ENCODE results near the gene CD300LG.

CD300LG gene

DNA sequence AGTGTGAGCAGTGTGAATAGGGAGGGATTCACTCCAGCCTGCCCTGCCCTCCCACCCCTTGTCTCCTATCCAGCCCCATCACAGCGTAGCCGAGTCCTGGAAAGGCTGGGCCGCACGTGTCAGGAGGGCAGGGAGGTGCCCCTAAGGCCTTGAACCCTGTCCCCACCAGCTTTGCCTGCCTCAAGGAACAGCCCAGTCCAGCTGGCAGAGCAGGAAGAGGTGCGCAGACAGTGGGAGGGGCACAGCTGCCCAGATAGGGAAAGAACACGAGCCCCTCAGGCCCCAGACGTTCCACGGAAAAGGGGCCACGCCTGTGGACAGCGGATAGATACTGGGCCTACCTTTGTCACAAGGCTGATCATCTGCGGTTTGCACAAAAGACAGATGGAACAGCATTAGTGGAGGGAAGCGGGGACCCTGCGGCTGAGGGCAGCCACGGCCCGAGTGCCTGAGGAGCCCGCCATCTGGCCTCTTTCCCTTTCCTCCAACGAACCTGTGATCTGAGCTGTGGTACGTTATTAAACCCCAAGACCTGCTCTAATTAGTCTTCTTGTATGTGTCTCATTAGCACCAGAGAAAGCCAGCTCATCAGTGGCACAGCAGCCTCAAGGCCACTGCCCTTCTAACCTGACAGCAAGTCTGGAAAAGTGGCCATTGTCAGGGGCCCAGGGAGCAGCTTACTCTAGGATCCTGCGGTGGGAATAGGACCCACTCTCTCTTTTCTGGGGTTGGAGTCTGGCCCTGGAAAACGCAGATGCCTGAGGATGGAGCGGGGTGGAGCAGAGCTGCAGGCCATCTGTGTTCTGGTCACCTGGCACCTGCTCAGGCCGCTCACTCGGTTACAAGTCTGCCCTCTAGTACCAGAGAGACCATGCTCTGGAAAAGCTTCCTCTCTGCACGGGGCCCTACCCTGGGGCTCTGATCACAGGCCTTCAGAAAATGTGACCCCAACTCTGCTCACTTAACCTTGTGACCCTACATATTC, 30.3 kb upstream of the CD300LG start:
- TF ChIP-seq, protein P1, sequence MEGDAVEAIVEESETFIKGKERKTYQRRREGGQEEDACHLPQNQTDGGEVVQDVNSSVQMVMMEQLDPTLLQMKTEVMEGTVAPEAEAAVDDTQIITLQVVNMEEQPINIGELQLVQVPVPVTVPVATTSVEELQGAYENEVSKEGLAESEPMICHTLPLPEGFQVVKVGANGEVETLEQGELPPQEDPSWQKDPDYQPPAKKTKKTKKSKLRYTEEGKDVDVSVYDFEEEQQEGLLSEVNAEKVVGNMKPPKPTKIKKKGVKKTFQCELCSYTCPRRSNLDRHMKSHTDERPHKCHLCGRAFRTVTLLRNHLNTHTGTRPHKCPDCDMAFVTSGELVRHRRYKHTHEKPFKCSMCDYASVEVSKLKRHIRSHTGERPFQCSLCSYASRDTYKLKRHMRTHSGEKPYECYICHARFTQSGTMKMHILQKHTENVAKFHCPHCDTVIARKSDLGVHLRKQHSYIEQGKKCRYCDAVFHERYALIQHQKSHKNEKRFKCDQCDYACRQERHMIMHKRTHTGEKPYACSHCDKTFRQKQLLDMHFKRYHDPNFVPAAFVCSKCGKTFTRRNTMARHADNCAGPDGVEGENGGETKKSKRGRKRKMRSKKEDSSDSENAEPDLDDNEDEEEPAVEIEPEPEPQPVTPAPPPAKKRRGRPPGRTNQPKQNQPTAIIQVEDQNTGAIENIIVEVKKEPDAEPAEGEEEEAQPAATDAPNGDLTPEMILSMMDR (IDR thresholded peaks at IDR 0.05) = no peak

DNA sequence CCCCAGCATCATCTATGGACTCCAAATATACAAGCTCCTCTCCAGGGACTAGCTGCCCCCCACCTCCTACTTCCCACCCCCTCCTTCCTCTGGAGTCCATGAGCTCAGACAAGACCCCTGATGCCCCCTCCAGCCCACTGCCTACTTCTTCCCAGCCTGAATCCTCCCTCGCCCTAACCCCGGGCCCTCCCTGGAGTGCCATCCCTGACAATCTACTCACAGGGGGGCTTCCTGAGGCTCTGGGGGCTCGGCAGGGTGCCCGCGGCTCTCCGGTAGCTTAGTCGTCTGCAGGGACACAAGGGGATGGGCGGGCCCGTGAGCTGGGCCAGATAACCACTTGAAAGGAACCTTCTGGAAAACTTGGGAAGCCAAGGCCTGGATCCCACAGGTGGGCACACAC, 29.1 kb upstream of the CD300LG start:
- TF ChIP-seq, protein P1 (IDR thresholded peaks at IDR 0.05) = no peak

DNA sequence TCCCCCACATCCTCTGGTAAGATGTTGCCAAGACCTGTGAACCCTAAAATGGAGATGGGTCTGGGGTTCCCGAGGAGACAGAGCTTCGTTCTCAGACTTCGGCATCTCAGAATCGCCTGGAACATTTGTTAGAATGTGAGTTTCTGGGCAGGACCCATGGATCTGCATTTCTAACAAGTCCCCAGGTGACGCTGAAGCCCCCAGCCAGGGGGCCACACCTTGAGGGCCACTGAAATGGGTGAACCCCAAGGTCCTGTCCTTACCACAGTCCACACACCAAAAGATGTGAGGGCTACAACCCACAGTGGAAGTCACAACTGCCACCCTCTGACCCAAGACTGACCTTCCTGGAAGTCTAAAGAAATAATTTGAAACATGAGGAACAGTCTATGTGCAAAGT, 28.0 kb upstream of the CD300LG start:
- TF ChIP-seq, protein P1 (IDR thresholded peaks at IDR 0.05) = no peak

DNA sequence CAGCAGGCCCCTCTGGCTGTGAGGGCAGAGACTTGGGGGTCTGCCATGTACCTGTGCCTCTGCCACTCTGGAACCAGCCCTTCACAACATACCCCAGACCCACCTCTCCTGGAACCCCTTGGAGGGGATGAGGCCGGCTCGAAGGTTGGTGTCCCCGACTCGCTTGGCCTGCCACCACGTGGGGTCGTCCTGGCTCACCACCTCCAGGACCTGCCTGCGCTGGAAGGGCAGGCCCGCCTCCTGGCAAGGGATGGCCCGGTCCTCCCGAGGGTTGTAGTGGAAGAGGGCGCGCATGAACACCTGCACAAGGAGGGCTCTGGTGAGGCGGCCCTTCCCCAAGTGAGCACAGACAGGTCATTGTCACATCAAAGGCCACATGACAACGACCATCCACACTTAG, 26.2 kb upstream of the CD300LG start:
- TF ChIP-seq, protein P1 (IDR thresholded peaks at IDR 0.05) = no peak

DNA sequence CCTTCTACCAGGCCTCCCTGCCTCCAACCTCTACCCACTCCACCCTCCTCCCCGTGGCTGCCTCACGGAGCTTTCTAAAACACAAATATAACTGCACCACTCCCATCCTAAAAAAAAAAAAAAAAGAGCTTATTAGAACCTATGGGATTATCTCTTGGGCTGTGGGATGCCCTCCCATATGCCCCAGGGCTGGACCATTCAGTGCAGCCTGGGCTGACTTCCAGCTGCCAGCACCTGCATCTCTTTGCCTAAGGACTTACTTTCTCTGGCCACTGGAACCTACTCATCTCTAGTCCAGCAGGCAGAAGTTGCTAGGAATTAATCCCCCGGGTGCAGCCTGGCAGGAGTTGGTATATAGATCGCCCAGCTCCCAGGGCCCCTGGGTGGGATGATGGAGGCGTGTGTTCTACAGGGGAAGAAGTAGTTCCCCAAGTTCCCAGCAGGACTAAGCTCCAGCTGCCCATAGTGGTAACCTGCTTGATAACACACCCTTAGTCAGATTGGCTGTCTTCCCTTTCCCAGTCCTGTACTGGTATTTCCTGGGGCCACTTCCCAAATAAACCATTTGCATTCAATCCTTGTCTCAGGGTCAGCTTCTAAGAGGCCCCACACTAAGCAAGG, 24.3 kb upstream of the CD300LG start:
- TF ChIP-seq, protein P1 (IDR thresholded peaks at IDR 0.05) = no peak

DNA sequence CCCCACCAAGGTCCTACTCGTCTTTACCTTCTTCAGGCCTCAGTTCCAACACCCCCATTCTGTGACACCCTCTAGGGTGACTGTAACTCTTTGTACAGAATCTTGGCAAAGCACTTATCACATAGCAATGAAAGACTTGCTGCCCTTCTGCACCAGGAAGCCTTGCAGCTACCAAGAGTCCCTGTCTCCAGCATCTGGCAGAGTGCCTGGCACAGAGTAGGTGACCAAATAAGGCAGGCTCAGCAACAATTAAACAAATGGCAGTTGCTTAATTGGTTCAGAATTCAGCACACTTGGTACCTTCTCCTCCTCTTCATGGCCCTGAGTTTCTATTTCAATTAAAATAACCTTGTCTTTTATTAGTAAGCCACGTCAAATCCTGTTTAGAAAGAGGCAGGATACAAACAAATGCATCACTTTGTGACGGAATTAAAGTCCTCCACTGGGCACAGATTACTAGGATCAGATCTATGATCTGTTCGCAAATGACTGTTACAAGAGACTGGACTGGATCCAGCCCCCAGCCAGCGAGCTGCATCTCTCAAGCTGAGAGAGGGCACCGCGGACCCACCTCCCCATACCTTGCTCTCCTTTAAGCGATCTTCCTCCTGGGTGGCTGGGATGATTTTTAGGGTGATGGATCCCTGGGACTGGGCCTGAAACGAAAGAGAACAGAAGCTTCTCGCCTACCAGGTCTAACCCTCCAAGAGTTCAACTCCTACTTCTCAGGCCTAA, 23.5 kb upstream of the CD300LG start:
- TF ChIP-seq, protein P1 (IDR thresholded peaks at IDR 0.05) = no peak

DNA sequence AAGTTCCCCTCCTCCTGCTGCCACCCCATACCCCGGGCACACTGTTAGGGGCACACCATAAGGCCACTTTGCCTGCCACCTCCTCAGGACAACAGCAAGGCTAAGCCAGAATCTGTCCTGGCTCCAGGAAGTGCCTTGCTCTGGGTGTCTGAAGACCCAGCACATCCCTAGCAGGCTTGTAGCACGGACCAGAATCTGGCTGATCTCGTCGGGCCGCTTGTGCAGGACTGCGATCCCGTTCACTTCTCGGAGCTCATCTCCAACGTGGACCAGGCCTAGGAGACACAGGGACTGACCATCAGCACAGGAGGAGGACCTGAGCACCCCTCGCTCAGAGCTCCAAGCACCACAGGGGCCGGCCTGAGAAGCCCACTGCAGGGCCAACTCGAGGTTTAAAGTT, 21.4 kb upstream of the CD300LG start:
- TF ChIP-seq, protein P1 (IDR thresholded peaks at IDR 0.05) = no peak
